BE2C (cell line): Measurements from ENCODE around the gene PRLR.

Source experiments
- DNase-seq: peaks from one replicate; pipeline ENCODE4 v3.0.0-alpha.2; 2020
- H3K27me3 ChIP-seq: fragments of 250-450 bp; sonication (Bioruptor Pico); 2 replicates; pipeline ENCODE4 v1.5.1; 2020; ENCODE audit warnings: mild to moderate bottlenecking
- H3K36me3 ChIP-seq: fragments of 250-450 bp; sonication (Bioruptor Pico); 2 replicates; pipeline ENCODE4 v1.5.1; 2020; ENCODE audit warnings: mild to moderate bottlenecking
- H3K4me1 ChIP-seq: fragments of 250-450 bp; sonication (Bioruptor Pico); 2 replicates; pipeline ENCODE4 v1.5.1; 2020
- H3K4me3 ChIP-seq: 2 replicates; pipeline ENCODE4 v1.5.1; 2011; ENCODE audit warnings: low read depth, low read length
- H3K9me3 ChIP-seq: fragments of 250-450 bp; sonication (Bioruptor Pico); 2 replicates; pipeline ENCODE4 v1.5.1; 2020
- CTCF ChIP-seq: IDR thresholded peaks from 2 replicates; pipeline ENCODE4 v1.5.1; 2012; ENCODE audit warnings: mild to moderate bottlenecking, low read depth, low read length

Gene PRLR

GRCh38 chr5:35129276-35129675, 101.0 kb downstream of the PRLR start:
- H3K27me3 ChIP-seq, result no peaks in the 10 kb centered on the region
- no peaks in the 10 kb centered on the region for H3K36me3 ChIP-seq
- no peak for TF ChIP-seq CTCF
- H3K4me3 ChIP-seq, result no peak overlapping the region
- no peaks in the 10 kb centered on the region for H3K9me3 ChIP-seq
- no peak for DNase-seq
- no peaks in the 10 kb centered on the region for H3K4me1 ChIP-seq

- Histone ChIP-seq H3K27me3 (no peaks in the 10 kb centered on the region), H3K4me1 (no peaks in the 10 kb centered on the region), H3K36me3 (no peaks in the 10 kb centered on the region), H3K9me3 (no peaks in the 10 kb centered on the region), H3K4me3 (no peak overlapping the region)
- TF ChIP-seq CTCF, result no peak
- no peak for DNase-seq
Measured at GRCh38 chr5:35127006-35127405, 103.3 kb downstream of the PRLR start.

- Histone ChIP-seq H3K9me3 (no peaks in the 10 kb centered on the region), H3K27me3 (no peaks in the 10 kb centered on the region), H3K4me3 (no peak overlapping the region)
Measured at GRCh38 chr5:35125746-35126145, 104.5 kb downstream of the PRLR start.

GRCh38 chr5:35124932-35125331, 105.4 kb downstream of the PRLR start:
- no peak for DNase-seq
- Histone ChIP-seq H3K4me1 (no peaks in the 10 kb centered on the region), H3K9me3 (no peaks in the 10 kb centered on the region), H3K4me3 (no peak overlapping the region), H3K36me3 (no peaks in the 10 kb centered on the region), H3K27me3 (no peaks in the 10 kb centered on the region)
- TF ChIP-seq CTCF, result no peak

More at GRCh38 chr5:35125746-35126145, 104.5 kb downstream of the PRLR start:
- no peak for TF ChIP-seq CTCF
- Histone ChIP-seq H3K4me1 (no peaks in the 10 kb centered on the region), H3K36me3 (no peaks in the 10 kb centered on the region)
- DNase-seq, result no peak

GRCh38 chr5:35122819-35123218, 107.5 kb downstream of the PRLR start:
- Histone ChIP-seq H3K9me3 (no peaks in the 10 kb centered on the region), H3K4me1 (no peaks in the 10 kb centered on the region)
- TF ChIP-seq CTCF, result no peak

GRCh38 chr5:35120715-35121114, 109.6 kb downstream of the PRLR start:
- DNase-seq, result no peak
- H3K4me1 ChIP-seq, result no peaks in the 10 kb centered on the region
- no peak for TF ChIP-seq CTCF
- H3K9me3 ChIP-seq, result no peaks in the 10 kb centered on the region
- H3K4me3 ChIP-seq, result no peak overlapping the region
- H3K36me3 ChIP-seq, result no peaks in the 10 kb centered on the region
- H3K27me3 ChIP-seq, result no peaks in the 10 kb centered on the region

More at GRCh38 chr5:35122819-35123218, 107.5 kb downstream of the PRLR start:
- H3K27me3 ChIP-seq, result no peaks in the 10 kb centered on the region
- DNase-seq, result no peak
- H3K4me3 ChIP-seq, result no peak overlapping the region
- no peaks in the 10 kb centered on the region for H3K36me3 ChIP-seq
